Activated naive CD8-positive, alpha-beta T cell treated with anti-CD3 and anti-CD28 coated beads, Interleukin-2, amount 50 U/mL, for 24 hours (primary cell): ENCODE results near the gene RANBP3.
A peak's percentile ranks its signal among the peaks of the same experiment; 100 is the strongest.

Experiments used
- ATAC-seq: fragments of 150-1000 bp; cut with Tn5 transposase; one replicate; pipeline ENCODE4 v1.10.0; 2021
- DNase-seq: peaks from one replicate; pipeline ENCODE4 v3.0.0; 2021
- H3K27ac Mint-ChIP-seq: one replicate; pipeline ENCODE4 v1.8.0; 2021; ENCODE audit warnings: mild to moderate bottlenecking, mixed read lengths
- H3K27me3 Mint-ChIP-seq: one replicate; pipeline ENCODE4 v1.8.0; 2021; ENCODE audit warnings: mixed read lengths
- H3K36me3 Mint-ChIP-seq: one replicate; pipeline ENCODE4 v1.8.0; 2021; ENCODE audit warnings: low read depth, mixed read lengths
- H3K4me1 Mint-ChIP-seq: one replicate; pipeline ENCODE4 v1.8.0; 2021; ENCODE audit warnings: mixed read lengths
- H3K4me3 Mint-ChIP-seq: one replicate; pipeline ENCODE4 v1.8.0; 2021; ENCODE audit warnings: mild to moderate bottlenecking, moderate library complexity, mixed read lengths
- H3K9me3 Mint-ChIP-seq: one replicate; pipeline ENCODE4 v1.8.0; 2021; ENCODE audit warnings: mixed read lengths

The RANBP3 gene

DNA sequence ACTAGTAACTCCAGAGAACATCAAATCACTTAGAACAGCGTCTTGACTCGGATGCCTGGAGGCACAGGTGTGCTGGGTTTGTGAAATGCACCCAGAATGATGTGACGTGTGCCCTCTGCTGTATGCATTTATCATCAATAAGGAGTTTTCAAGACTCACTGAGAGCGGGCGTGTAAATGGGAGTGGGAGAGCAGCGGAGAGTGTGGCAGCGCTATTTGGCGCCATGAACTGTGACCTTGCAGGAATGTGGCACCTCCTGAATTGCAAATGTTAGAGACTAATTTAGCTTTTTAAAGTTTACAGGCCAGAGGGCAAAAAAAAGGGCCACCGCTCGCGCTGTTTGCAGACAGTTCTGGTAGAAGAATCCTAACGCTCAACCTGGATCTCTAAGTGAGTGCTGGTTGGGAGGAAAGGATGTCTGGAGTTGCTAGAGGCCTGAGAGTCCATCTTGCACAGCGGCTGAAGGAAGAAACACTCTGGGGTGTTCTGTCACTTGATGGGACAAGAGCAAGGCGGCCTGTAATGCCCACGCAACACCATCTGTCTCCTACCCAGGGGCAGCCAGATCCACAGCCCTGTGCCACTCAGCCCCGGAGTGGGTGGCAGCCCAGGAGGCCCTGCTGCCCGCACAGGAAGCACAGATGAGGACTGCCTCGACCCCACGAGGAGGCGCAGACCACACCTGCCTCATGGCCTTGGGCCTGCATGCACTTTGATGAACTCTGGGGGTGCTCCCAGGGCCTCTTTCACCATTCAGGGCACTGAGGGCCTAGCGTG, 19.7 kb downstream of the RANBP3 start:
- no peaks in the 10 kb centered on the region for H3K9me3 Mint-ChIP-seq
- no peaks in the 10 kb centered on the region for H3K27me3 Mint-ChIP-seq
- peaks cover 12% of the 10 kb centered on the region for H3K36me3 Mint-ChIP-seq
- H3K4me3 Mint-ChIP-seq, result no peak overlapping the region
- peak overlapping the region; percentile 6 for H3K27ac Mint-ChIP-seq
- peaks cover 92% of the 10 kb centered on the region for H3K4me1 Mint-ChIP-seq
- DNase-seq (no peak), ATAC-seq (no peak)

DNA sequence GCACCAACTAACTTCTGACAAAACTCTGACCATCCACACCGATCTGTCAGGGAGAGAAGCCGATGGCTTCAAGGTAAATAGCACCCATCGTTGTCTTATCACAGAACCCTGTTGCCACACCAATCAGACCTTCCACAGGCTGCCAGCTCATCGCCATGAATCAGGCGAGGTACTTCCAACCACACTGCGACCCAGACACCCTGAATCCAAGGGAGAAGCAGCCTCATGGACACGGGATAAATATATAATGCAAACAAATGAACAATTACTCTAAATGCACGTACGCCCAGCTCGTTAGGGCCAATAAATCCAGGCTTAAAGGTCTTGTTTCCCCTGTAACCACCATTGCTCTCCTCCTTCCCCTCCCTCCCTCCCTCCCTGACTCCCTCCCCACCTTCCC, 20.8 kb downstream of the RANBP3 start:
- Mint-ChIP-seq H3K4me3 (no peak overlapping the region), H3K9me3 (no peaks in the 10 kb centered on the region), H3K27me3 (no peaks in the 10 kb centered on the region), H3K27ac (no peak overlapping the region), H3K4me1 (peaks cover 92% of the 10 kb centered on the region), H3K36me3 (peaks cover 22% of the 10 kb centered on the region)
- no peak for DNase-seq
- no peak for ATAC-seq

DNA sequence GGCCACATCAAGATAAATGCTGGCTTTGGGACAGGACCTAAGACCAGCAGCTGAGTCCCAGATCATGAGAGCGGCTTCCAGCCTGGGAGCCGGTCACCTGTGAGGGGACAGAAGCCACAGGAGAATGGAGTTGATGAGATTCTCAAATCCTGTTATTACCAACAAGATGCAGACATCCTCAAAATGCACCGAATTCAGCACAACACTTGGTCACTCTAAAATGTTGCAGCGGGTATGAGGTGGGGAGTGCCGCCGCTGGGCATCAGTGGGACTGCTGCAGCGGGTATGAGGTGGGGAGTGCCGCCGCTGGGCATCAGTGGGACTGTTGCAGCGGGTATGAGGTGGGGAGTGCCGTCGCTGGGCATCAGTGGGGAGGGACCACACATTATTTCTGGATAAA, 21.2 kb downstream of the RANBP3 start:
- Mint-ChIP-seq H3K4me3 (no peak overlapping the region), H3K27ac (no peak overlapping the region), H3K9me3 (no peaks in the 10 kb centered on the region), H3K36me3 (peaks cover 22% of the 10 kb centered on the region), H3K4me1 (peaks cover 92% of the 10 kb centered on the region), H3K27me3 (no peaks in the 10 kb centered on the region)
- ATAC-seq (no peak), DNase-seq (no peak)

DNA sequence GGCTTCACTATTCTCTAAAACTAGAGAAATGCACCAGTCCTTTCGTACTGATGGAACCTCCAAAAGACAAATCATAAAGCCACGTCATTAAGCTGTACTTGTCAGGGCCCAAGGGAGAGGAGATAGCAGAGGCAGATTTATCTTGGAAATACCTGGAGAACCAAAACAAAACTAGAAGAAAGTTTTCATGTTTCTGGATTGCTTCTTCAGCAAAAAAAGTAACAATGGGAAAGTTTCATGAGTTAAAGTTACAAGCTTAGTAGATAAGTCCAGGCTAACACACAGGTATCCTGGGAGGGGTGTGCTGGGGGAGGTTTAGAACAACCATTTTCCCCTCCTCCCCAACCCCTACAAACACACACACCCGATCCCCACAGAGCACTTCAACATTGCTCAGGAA, 21.6 kb downstream of the RANBP3 start:
- Mint-ChIP-seq H3K36me3 (peaks cover 25% of the 10 kb centered on the region), H3K4me3 (no peak overlapping the region), H3K4me1 (peaks cover 92% of the 10 kb centered on the region), H3K27ac (no peak overlapping the region), H3K27me3 (no peaks in the 10 kb centered on the region), H3K9me3 (no peaks in the 10 kb centered on the region)
- no peak for ATAC-seq
- no peak for DNase-seq

DNA sequence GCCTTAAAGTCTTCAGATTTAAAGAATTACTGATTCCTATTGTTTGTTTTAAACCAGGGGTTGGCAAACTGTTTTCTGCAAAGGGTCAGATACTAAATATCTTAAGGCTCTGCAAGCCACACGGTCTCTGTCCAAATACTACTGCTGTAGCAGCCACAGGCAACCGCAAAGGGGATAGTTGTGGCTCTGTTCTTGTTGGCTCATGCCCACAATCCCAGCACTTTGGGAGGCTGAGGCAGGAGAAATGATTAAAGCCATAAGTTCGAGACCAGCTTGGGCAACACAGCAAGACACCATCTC, 22.4 kb downstream of the RANBP3 start:
- DNase-seq (no peak), ATAC-seq (no peak)
- peaks cover 25% of the 10 kb centered on the region for H3K36me3 Mint-ChIP-seq
- no peaks in the 10 kb centered on the region for H3K27me3 Mint-ChIP-seq
- no peak overlapping the region for H3K4me3 Mint-ChIP-seq
- peak overlapping the region; percentile 53 for H3K27ac Mint-ChIP-seq
- H3K9me3 Mint-ChIP-seq, result no peaks in the 10 kb centered on the region
- peaks cover 92% of the 10 kb centered on the region for H3K4me1 Mint-ChIP-seq

DNA sequence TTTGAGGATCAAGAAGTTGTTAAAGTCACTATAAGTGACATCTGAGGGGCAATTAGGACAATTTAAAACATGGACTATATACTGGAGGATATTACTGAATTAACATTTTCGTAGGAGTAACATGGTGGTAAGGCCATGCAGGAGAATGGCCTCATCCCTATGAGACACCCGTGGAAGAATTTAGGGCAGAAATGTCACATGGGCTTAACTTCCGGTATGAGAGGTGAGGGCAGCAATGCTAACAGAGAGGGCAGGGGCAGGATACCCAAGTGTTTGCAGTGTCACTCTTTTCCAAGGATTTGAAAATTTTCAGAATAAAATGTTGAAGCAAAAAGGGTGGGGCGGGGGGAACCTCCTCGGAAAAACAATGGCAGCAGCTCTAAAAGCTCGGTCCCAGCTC, 23.6 kb downstream of the RANBP3 start:
- H3K4me1 Mint-ChIP-seq, result peaks cover 93% of the 10 kb centered on the region
- H3K4me3 Mint-ChIP-seq, result peak overlapping the region; percentile 55
- peaks cover 25% of the 10 kb centered on the region for H3K36me3 Mint-ChIP-seq
- H3K27me3 Mint-ChIP-seq, result no peaks in the 10 kb centered on the region
- no peak for ATAC-seq
- H3K27ac Mint-ChIP-seq, result peak overlapping the region; percentile 90
- H3K9me3 Mint-ChIP-seq, result no peaks in the 10 kb centered on the region
- no peak for DNase-seq

DNA sequence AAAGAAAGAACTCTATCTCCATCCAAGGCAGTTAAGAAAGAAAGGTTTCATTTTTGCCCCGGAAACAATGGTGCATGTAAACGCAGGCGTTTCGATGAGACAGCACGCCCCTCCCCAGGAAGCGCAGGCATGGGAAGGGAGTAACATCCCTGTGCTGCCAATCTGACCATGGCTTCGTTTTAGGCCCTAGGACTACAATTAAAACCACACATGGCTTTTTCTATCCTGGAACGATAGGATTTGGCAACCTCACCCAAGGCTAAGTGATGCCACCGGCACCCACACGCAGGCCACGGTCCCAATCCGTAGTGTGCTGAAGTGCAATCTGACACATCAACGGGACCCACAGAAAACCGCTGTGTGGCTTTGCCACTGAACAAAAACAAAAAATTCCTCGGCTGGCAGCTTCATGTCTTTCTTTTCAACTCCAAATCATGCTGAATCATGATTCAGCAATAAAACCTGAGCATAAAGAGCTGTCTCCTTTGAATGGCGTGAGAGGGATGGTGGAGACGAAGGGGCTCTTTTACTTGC, 24.2 kb downstream of the RANBP3 start:
- DNase-seq (peak; percentile 35), ATAC-seq (peak; percentile 45)
- Mint-ChIP-seq H3K27me3 (no peaks in the 10 kb centered on the region), H3K4me3 (peak overlapping the region; percentile 55), H3K4me1 (peaks cover 93% of the 10 kb centered on the region), H3K9me3 (no peaks in the 10 kb centered on the region), H3K36me3 (peaks cover 25% of the 10 kb centered on the region), H3K27ac (peak overlapping the region; percentile 90)

DNA sequence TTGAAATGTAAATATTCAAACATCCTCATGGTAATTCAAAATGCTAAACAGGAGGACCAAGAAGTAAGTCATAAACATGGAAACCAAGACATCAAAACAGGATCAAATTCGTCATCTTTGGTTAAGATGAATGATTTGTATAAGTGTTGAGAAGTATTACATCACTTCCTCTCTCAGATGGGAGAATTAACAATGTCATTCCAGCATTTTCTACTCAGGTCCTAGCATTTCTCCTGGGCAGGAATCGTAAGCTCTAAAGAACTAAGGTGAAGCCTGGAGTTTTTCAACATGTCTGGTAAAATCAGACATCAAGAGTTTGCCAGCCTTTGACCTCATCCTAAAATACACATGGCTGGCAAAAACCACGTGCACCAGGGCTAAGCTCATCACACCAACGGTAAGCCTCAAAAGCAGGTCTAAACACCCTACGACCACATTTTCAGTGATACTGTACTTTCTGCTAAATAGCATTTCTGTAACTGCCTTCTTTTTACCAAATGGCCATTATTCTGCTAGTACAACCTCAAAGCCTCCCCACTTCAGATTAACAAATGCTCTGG, 24.8 kb downstream of the RANBP3 start:
- no peaks in the 10 kb centered on the region for H3K9me3 Mint-ChIP-seq
- peak overlapping the region; percentile 90 for H3K27ac Mint-ChIP-seq
- ATAC-seq (no peak), DNase-seq (no peak)
- H3K4me1 Mint-ChIP-seq, result peaks cover 93% of the 10 kb centered on the region
- no peaks in the 10 kb centered on the region for H3K27me3 Mint-ChIP-seq
- peak overlapping the region; percentile 55 for H3K4me3 Mint-ChIP-seq
- H3K36me3 Mint-ChIP-seq, result peaks cover 25% of the 10 kb centered on the region

DNA sequence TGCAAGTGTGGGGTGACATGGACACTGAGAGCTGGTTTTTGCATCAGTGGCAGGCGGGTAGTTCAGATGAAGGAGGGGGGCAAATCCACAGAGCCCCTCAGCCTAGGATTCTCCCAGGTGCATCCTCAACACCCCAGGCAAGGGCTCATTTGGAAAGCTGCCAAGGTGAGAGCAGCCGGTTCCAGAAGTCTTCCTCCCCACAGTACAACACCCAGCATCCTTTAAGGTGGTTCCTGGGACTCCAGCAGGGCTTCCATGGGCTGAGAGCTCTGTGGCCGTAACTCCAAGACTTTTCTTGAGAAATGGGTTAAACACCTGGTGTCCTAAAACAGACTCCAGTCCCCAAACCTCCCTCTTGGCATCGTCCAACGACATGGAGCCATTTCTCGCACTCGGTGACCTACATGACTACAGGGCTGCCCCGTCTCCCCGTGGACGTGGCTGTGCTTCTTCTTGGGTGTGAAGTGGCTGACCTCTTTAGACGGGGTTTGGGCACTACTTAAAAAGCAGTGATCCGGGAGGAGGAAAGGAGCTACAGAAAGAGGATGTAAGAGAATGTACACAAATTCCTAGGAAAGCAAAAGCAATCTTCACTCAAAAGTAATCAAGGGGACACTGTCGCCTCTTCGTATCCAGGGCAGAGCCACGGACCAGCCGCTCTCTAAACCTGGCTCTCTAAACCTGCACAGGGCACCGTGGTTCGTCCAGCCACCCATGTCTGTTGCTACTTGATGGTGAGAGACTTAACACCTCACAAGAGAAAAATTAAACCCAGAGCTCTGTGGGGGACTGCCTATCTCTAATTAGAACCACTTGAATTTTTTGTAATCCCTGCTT, 25.5 kb downstream of the RANBP3 start:
- H3K4me1 Mint-ChIP-seq, result peaks cover 93% of the 10 kb centered on the region
- peak overlapping the region; percentile 55 for H3K4me3 Mint-ChIP-seq
- H3K36me3 Mint-ChIP-seq, result peaks cover 29% of the 10 kb centered on the region

DNA sequence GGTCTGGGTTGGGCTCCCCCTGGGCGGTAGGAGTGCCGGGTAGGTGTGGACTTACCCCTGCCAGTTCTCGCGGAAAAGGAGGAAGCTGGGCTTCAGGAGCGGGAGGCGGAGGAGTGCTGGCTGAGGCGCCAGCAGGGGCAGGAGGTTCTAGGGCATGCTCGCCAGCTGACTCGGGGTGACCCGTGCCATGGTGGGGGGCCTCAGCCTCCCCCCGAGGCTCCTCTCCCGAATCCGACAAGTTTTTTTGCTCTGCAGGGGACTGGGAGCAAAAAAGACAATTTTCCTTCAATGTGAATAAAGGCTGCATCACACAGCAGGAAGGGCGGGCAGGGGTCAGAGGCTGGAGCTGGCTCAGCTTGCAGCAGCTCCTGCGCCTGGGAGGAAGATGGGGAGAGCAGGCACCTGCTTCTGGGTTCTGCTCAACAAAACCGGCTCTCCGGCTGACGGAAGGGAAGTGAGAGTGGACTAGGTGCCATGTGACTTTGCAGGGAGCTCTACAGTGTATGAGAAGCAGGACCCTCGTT, 26.5 kb downstream of the RANBP3 start:
- Mint-ChIP-seq H3K27me3 (no peaks in the 10 kb centered on the region), H3K4me1 (peaks cover 91% of the 10 kb centered on the region), H3K36me3 (peaks cover 29% of the 10 kb centered on the region), H3K27ac (peak overlapping the region; percentile 70), H3K4me3 (no peak overlapping the region), H3K9me3 (no peaks in the 10 kb centered on the region)
- ATAC-seq (no peak), DNase-seq (no peak)

More for the DNA sequence above, 25.5 kb downstream of the RANBP3 start:
- H3K9me3 Mint-ChIP-seq, result no peaks in the 10 kb centered on the region
- no peak for ATAC-seq
- no peak for DNase-seq
- peak overlapping the region; percentile 90 for H3K27ac Mint-ChIP-seq
- H3K27me3 Mint-ChIP-seq, result no peaks in the 10 kb centered on the region

DNA sequence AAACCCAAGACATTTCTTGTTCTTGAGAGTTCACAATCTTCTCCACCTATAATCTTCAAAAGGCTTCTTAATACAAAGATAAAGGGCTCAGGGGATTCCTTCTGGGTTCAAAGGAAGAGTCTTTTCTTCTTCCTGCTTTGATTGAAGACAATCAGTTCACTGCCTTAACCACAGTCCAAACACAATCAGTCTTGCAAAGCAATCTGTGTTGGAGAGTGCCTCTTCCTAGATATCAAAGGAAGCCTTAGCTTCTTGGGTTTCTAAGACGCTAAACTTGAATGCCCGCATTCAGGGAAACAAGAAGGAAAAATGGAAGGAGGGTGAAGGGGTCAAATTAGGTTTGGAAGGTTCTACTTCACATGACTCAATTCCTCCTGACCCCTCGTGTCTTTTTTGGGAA, 27.2 kb downstream of the RANBP3 start:
- DNase-seq (no peak), ATAC-seq (no peak)
- Mint-ChIP-seq H3K9me3 (no peaks in the 10 kb centered on the region), H3K4me1 (peaks cover 92% of the 10 kb centered on the region), H3K27me3 (no peaks in the 10 kb centered on the region), H3K36me3 (peaks cover 28% of the 10 kb centered on the region), H3K27ac (peak overlapping the region; percentile 73), H3K4me3 (peak overlapping the region; percentile 19)

DNA sequence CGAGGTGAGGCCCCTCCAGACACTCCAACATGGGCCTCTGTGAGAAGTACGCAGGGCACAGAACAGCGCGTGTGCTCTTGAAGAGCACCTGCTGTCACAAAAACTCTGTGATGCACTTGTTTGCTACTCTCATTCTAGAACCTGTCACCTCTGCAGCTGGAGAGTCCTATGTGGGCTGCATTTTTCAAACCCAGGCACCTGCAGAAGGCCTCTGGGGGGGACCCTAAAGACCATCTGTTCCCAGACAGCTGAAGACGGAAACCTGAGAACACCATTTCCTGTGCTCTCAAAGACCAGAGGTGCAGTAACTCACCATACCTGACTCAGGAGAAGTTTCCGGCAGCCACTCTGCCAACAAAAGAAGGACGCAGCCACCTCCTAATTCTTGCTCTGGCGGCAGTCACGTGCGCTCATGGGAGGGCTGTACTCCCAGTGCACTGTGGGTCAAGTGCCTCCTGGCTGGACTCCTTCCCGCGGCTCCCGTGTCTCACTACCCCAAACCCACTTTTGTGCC, 28.1 kb downstream of the RANBP3 start:
- ATAC-seq (peak; percentile 29), DNase-seq (peak; percentile 30)
- H3K4me3 Mint-ChIP-seq, result peak overlapping the region; percentile 7
- H3K27ac Mint-ChIP-seq, result peak overlapping the region; percentile 73
- peaks cover 90% of the 10 kb centered on the region for H3K4me1 Mint-ChIP-seq
- H3K36me3 Mint-ChIP-seq, result peaks cover 33% of the 10 kb centered on the region
- H3K27me3 Mint-ChIP-seq, result no peaks in the 10 kb centered on the region
- no peaks in the 10 kb centered on the region for H3K9me3 Mint-ChIP-seq

DNA sequence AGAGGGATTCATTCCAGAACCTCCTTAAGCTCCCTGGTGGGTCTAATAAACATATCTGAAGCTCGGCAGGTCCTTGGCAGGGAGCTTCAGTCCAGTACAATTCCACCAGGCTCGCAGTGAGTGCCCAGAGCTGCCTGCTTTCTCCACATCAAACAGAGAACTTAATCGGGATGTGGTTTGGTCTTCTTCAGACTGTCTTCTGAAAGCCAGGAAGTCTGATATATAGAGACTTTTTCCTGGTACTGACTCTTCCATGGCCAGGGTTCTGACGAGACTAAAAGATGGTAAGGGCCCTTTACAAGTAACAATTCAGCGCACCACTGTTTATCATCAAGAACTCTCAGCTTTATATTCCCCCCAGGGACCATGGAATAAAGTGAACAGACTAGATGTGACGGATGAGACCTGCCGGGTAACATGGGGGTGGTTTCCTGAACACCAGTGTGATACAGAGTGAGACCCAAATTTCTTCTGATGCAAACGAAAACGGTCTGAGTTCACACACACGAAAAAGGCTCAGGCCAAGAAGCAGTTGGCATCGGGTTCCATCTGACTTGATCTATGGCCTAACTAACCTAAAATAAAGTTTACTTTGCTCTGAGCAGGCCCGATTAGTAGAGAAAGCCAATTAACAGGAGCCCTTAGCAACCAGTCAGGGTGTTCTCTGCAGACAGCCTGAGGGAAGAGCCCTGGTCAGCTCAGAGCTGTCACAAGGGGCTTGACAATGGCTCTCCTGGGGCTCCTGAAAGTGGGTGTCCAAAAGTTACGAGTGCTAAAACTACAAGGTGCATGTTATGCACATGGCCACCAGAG, 29.0 kb downstream of the RANBP3 start:
- Mint-ChIP-seq H3K4me1 (peaks cover 90% of the 10 kb centered on the region), H3K36me3 (peaks cover 28% of the 10 kb centered on the region), H3K4me3 (peak overlapping the region; percentile 35), H3K27ac (peak overlapping the region; percentile 73), H3K27me3 (no peaks in the 10 kb centered on the region), H3K9me3 (no peaks in the 10 kb centered on the region)
- DNase-seq (no peak), ATAC-seq (peak; percentile 25)

DNA sequence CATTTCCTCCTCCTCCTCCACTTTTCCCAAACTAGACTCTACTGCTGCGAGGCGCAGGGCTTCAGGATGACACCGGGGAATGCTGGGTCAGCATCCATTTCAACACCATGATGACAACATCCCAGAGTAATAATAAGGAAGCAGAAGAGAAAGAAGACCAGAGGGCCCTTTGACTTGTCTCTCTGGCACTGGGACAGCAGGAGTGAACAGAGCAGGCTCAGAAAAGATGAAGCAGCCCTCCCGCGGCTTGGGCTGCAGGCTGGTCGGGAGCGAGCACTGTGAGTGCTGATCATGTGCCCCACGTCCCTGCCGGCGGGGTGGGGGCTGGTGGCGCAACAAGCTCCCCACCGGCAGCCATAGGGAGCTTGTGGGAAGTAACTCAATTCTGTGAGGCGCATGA, 30.5 kb downstream of the RANBP3 start:
- Mint-ChIP-seq H3K4me1 (peaks cover 82% of the 10 kb centered on the region), H3K27me3 (no peaks in the 10 kb centered on the region), H3K36me3 (peaks cover 18% of the 10 kb centered on the region), H3K4me3 (no peak overlapping the region), H3K27ac (peak overlapping the region; percentile 44), H3K9me3 (no peaks in the 10 kb centered on the region)
- DNase-seq (no peak), ATAC-seq (no peak)
